COLO829 (cell line): Measurements from ENCODE around the gene HMGXB3.
A peak's percentile ranks its signal among the peaks of the same experiment; 100 is the strongest.

Experiments
- DNase-seq: peaks from one replicate; pipeline ENCODE4 v3.0.0; 2012; ENCODE audit warnings: low spot score

HMGXB3 gene

GRCh38 chr5:149990518-149991376 is 9.8 kb upstream of the HMGXB3 start:
- DNase-seq = peak; percentile 73

GRCh38 chr5:149993471-149993870 is 7.1 kb upstream of the HMGXB3 start:
- no peak for DNase-seq

- DNase-seq = no peak
Measured at GRCh38 chr5:149995385-149996204, 4.9 kb upstream of the HMGXB3 start.

- no peak for DNase-seq
Measured at GRCh38 chr5:149996205-149996890, 4.2 kb upstream of the HMGXB3 start.

GRCh38 chr5:149998281-149998680 is 2.3 kb upstream of the HMGXB3 start:
- no peak for DNase-seq

- no peak for DNase-seq
Measured at GRCh38 chr5:149999359-149999758, 1.2 kb upstream of the HMGXB3 start.

GRCh38 chr5:149999866-150000255 is 678 bp upstream of the HMGXB3 start:
- no peak for DNase-seq

- DNase-seq = no peak
Measured at GRCh38 chr5:150000990-150001659, 586 bp downstream of the HMGXB3 start.

- DNase-seq = peak; percentile 63
Measured at GRCh38 chr5:150001660-150002486, 1.3 kb downstream of the HMGXB3 start.

- DNase-seq = no peak
Measured at GRCh38 chr5:150006318-150006717, 5.8 kb downstream of the HMGXB3 start.

GRCh38 chr5:150007050-150007449 is 6.5 kb downstream of the HMGXB3 start:
- DNase-seq = no peak

- DNase-seq = no peak
Measured at GRCh38 chr5:150009671-150010387, 9.3 kb downstream of the HMGXB3 start.

- no peak for DNase-seq
Measured at GRCh38 chr5:150013931-150014330, 13.4 kb downstream of the HMGXB3 start.

GRCh38 chr5:150014456-150014855 is 13.9 kb downstream of the HMGXB3 start:
- DNase-seq = no peak

- DNase-seq = no peak
Measured at GRCh38 chr5:150015415-150015814, 14.9 kb downstream of the HMGXB3 start.

- DNase-seq = no peak
Measured at GRCh38 chr5:150016537-150016936, 16.0 kb downstream of the HMGXB3 start.

GRCh38 chr5:150017226-150018005 is 16.9 kb downstream of the HMGXB3 start:
- DNase-seq = no peak

- no peak for DNase-seq
Measured at GRCh38 chr5:150020249-150020648, 19.7 kb downstream of the HMGXB3 start.

GRCh38 chr5:150021491-150022157 is 21.1 kb downstream of the HMGXB3 start:
- DNase-seq = no peak
